ENCODE measurements around the gene MDC1.
A peak's percentile ranks its signal among the peaks of the same experiment; 100 is the strongest.

DNA sequence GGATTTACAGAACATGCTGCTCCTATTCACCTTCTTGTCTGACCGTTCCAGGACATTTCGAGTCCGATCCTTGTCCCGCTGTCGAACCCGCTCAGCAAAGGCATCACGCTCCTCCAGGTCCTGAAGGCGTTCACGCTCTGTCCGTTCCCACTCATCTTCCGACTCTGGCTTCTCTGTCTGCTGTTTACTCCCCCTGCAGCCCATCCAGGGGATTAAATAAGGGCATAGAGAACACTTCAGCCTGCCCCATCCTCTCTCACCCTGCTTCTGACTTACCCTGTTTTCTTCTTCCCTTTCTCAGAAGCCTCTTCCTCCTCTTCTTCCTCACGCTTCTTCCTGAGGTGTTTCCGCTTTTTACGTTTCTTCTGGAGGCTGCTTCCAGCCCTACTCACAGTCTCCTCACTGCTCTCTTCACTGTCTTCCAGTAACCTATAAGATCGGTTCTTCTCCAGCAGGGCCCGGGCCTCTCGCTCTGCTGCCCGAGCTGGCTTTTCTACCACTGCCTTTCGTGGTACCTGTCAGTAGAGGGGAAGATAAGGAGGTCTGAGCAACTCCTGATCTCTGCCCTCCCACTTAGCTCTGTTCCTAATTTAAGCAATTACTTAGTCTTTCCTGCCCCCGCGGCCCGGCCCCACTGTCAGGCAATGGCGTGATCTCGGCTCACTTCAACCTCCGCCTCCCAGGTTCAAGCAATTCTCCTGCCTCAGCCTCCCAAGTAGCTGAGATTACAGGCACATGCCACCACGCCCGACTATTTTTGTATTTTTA is 46.1 kb downstream of the MDC1 start:
- TF ChIP-seq, protein P1, sequence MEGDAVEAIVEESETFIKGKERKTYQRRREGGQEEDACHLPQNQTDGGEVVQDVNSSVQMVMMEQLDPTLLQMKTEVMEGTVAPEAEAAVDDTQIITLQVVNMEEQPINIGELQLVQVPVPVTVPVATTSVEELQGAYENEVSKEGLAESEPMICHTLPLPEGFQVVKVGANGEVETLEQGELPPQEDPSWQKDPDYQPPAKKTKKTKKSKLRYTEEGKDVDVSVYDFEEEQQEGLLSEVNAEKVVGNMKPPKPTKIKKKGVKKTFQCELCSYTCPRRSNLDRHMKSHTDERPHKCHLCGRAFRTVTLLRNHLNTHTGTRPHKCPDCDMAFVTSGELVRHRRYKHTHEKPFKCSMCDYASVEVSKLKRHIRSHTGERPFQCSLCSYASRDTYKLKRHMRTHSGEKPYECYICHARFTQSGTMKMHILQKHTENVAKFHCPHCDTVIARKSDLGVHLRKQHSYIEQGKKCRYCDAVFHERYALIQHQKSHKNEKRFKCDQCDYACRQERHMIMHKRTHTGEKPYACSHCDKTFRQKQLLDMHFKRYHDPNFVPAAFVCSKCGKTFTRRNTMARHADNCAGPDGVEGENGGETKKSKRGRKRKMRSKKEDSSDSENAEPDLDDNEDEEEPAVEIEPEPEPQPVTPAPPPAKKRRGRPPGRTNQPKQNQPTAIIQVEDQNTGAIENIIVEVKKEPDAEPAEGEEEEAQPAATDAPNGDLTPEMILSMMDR (optimal IDR thresholded peaks at IDR 0.05 in 1 of 3, IDR thresholded peaks at IDR 0.05 in 1 of 3, conservative IDR thresholded peaks at IDR 0.05 in 1 of 3; ENCODE audit: extremely low read depth in 1 of 3, insufficient read depth in 2 of 3, low read length in 3 of 3): peak in 2 of 3 experiments; percentile 17 to 45
- no peak for TF ChIP-seq EZH2 (IDR thresholded peaks at IDR 0.05; ENCODE audit: low read length)

Data from keratinocyte (primary cell).